HUES6 (cell line): Measurements from ENCODE around the gene ASB18.

ENCODE experiments used
- H3K27ac ChIP-seq: 2 replicates; pipeline ENCODE4 v1.7.0; 2013; ENCODE audit warnings: low read depth, mild to moderate bottlenecking, low read length, inconsistent platforms
- H3K27me3 ChIP-seq: 2 replicates; pipeline ENCODE4 v1.6.1; 2013; ENCODE audit warnings: low read length; ENCODE audit not compliant: control insufficient read depth, insufficient read depth
- H3K36me3 ChIP-seq: 2 replicates; pipeline ENCODE4 v1.6.1; 2013; ENCODE audit warnings: low read length; ENCODE audit not compliant: control insufficient read depth, insufficient read depth
- H3K4me1 ChIP-seq: 2 replicates; pipeline ENCODE4 v1.6.1; 2013; ENCODE audit warnings: low read length; ENCODE audit not compliant: control insufficient read depth, insufficient read depth
- H3K4me3 ChIP-seq: 2 replicates; pipeline ENCODE4 v1.5.1; 2013; ENCODE audit warnings: low read depth, low read length
- H3K9ac ChIP-seq: one replicate; pipeline ENCODE4 v1.6.1; 2013; ENCODE audit warnings: mild to moderate bottlenecking, low read length
- H3K9me3 ChIP-seq: 2 replicates; pipeline ENCODE4 v1.6.1; 2013; ENCODE audit warnings: low read depth, low read length; ENCODE audit not compliant: control insufficient read depth, insufficient read depth

The ASB18 gene

DNA sequence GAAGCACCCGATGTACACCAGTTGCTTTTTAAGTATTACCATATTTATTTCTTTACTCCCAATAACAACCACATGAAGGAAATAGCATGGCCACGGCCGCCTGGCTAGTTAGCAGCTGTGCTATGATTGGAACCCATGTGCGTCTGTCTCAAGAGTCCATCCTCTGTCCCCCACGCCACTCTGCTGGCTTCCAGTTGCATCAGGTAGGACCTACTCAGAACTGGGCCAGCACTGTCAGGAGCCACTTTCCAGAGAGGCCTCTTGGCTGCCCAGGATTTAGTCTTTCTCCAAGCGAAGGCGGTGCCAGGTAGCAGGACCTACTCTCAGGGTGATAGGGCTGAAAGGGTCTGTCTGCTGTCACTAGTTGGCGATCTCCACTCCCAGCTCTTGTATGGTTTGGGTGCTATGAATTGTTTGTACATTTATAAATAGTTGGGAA, 22.1 kb downstream of the ASB18 start:
- no peak overlapping the region for H3K27ac ChIP-seq
- no peaks in the 10 kb centered on the region for H3K9me3 ChIP-seq
- peaks cover 24% of the 10 kb centered on the region for H3K4me1 ChIP-seq
- no peaks in the 10 kb centered on the region for H3K36me3 ChIP-seq
- H3K27me3 ChIP-seq: peaks cover 31% of the 10 kb centered on the region
- no peak overlapping the region for H3K4me3 ChIP-seq
- H3K9ac ChIP-seq: no peak overlapping the region

- H3K27me3 ChIP-seq: peaks cover 38% of the 10 kb centered on the region
These were observed 22.8 kb downstream of the ASB18 start for GRCh38 chr2:236241181-236242056.

DNA sequence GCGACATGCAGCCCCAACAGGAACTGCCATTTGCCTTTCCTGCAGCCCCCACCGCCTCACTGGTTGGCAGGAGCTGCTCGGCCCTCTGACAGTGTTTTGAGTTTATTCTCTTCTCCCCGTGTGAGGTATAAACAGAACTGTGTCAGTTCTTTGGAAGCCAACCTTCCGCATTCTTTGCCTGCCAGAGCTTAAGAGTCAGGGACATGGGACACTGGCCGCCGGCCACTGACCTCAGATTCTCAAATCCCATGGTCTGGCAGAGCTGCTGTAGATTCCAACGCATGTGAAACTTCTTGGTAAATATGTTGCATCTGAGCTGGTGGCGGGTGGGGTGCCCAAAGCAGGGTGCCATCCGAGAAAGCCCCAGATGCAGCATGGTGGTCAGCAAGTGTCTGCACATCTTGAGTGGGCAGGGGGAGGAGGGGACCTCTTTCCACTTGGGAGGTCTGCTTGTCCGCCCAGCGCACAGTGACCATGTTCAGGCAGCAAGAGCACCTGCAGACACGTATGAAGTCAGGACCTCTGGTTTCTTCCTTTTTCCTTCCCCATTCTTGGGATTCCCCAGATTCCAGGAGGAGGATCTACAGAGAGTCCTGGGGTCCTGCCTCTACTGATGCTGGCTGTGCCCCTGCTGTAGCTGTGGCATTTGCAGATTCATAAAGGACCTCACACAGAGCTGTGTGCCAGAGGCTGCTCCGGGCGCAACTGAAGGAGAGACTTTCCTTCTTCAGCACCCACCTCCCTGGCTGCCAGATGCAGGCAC, 23.8 kb downstream of the ASB18 start:
- no peak overlapping the region for H3K27ac ChIP-seq
- peaks cover 30% of the 10 kb centered on the region for H3K4me1 ChIP-seq
- H3K27me3 ChIP-seq: peaks cover 48% of the 10 kb centered on the region
- no peak overlapping the region for H3K9ac ChIP-seq
- no peak overlapping the region for H3K4me3 ChIP-seq
- no peaks in the 10 kb centered on the region for H3K36me3 ChIP-seq
- H3K9me3 ChIP-seq: no peaks in the 10 kb centered on the region

More at GRCh38 chr2:236241181-236242056, 22.8 kb downstream of the ASB18 start:
- Histone ChIP-seq H3K27ac (no peak overlapping the region), H3K36me3 (no peaks in the 10 kb centered on the region), H3K9ac (no peak overlapping the region), H3K4me3 (no peak overlapping the region), H3K4me1 (peaks cover 28% of the 10 kb centered on the region), H3K9me3 (no peaks in the 10 kb centered on the region)

GRCh38 chr2:236239276-236240065, 24.7 kb downstream of the ASB18 start:
- 0 out of 2 replicates have a peak, but pooled peaks cover under 1% of the 10 kb centered on the region for H3K9me3 ChIP-seq
- H3K27ac ChIP-seq: no peak overlapping the region
- no peak overlapping the region for H3K4me3 ChIP-seq
- H3K4me1 ChIP-seq: peaks cover 30% of the 10 kb centered on the region
- peaks cover 56% of the 10 kb centered on the region for H3K27me3 ChIP-seq
- no peak overlapping the region for H3K9ac ChIP-seq
- no peaks in the 10 kb centered on the region for H3K36me3 ChIP-seq

- Histone ChIP-seq H3K27ac (no peak overlapping the region), H3K4me3 (no peak overlapping the region), H3K36me3 (no peaks in the 10 kb centered on the region), H3K9me3 (0 out of 2 replicates have a peak, but pooled peaks cover 5% of the 10 kb centered on the region), H3K27me3 (peaks cover 64% of the 10 kb centered on the region), H3K4me1 (peaks cover 30% of the 10 kb centered on the region), H3K9ac (no peak overlapping the region)
These were observed 25.5 kb downstream of the ASB18 start for GRCh38 chr2:236238751-236239150.

DNA sequence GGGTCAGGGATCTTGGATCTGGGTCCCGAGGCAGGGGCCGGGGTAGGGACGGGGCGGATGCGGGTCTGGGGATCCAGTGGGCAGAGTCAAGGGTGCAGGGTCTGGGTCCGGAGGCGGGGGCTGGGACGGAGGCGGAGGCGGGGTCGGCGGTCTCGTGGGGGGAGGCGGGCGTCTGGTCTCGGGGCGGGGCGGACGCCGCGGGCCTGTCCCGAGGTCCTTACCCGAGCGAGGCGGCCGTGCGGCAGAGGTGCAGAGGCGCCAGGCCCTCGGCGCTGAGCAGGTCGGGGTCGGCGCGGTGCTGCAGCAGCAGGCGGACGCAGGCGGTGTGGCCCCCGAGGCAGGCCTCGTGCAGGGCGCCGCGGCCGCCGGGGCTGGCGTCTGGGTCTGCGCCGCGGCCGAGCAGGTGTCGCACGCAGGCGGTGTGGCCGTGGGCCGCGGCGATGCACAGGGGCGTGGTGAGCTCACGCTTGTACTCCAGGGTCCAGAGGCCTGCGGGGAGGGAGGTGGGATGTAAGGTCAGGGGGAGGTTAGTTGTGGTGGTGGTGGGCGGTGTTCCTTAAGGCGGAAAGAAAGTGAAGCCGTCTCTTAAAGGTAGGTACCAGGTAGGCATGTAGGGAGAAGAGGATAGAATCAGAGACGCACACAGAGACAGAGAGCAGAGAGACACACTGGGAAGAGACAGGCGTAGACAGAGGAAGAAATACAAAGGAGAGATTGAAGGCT, 26.6 kb downstream of the ASB18 start:
- peaks cover 5% of the 10 kb centered on the region; the same call in 1 of the 2 replicates for H3K9me3 ChIP-seq
- H3K9ac ChIP-seq: no peak overlapping the region
- H3K27ac ChIP-seq: no peak overlapping the region
- peak overlapping the region; percentile 46 for H3K4me3 ChIP-seq
- H3K27me3 ChIP-seq: peaks cover 64% of the 10 kb centered on the region
- peaks cover 30% of the 10 kb centered on the region for H3K4me1 ChIP-seq
- no peaks in the 10 kb centered on the region for H3K36me3 ChIP-seq

DNA sequence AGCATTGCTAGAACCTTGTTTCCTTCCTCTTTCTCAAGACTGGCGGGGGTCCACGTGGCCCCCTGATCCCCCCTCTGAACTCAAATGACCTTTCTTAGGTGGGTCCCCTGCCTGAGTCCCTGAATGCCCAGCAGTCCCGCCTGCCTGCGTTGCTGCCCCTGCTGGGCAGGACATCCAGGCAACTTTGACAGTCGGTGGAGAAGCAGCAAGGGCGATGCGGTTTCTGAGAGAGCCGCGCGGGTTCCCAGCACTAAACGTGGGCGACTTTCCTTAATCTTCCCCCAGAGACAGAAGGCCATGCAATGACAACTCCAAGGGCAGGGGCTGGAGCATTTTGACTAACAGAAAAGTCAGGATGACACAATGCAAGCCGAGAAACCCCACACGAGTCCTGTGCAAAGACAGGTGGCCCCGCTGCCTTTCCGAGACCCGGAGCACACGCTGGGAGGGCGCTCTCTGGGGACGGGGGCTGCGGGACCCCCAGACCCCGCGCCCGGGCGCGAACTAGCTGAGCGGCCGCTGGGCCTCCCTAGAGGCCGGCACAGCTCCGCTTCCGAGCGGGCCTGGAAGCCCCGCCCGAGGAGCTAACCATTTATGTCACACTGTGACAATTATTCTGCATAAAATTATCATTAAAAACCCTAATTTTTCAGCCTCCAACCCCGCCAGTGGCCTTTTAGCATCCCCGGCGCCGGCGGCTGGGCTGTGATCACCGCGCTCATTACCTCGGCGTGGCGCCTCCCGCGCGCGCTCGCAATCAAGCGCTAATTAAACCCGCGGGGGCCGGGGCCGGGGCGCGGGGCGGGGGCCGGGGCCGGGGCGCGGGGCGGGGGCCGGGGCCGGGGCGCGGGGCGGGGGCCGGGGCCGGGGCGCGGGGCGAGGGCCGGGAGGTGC, 27.4 kb downstream of the ASB18 start:
- Histone ChIP-seq H3K9ac (no peak overlapping the region), H3K27me3 (peaks cover 64% of the 10 kb centered on the region), H3K9me3 (peaks cover 7% of the 10 kb centered on the region; the same call in 1 of the 2 replicates), H3K27ac (no peak overlapping the region), H3K4me3 (peak overlapping the region; percentile 59), H3K36me3 (no peaks in the 10 kb centered on the region), H3K4me1 (peaks cover 30% of the 10 kb centered on the region)

GRCh38 chr2:236229186-236229585, 35.0 kb downstream of the ASB18 start:
- Histone ChIP-seq H3K9me3 (peaks cover 34% of the 10 kb centered on the region), H3K27me3 (peaks cover 5% of the 10 kb centered on the region), H3K4me1 (no peaks in the 10 kb centered on the region), H3K9ac (no peak overlapping the region), H3K36me3 (no peaks in the 10 kb centered on the region), H3K27ac (no peak overlapping the region), H3K4me3 (no peak overlapping the region)

GRCh38 chr2:236223675-236224074, 40.5 kb downstream of the ASB18 start:
- Histone ChIP-seq H3K9ac (no peak overlapping the region), H3K4me1 (no peaks in the 10 kb centered on the region), H3K4me3 (no peak overlapping the region), H3K27ac (no peak overlapping the region), H3K9me3 (peaks cover 29% of the 10 kb centered on the region), H3K36me3 (no peaks in the 10 kb centered on the region), H3K27me3 (no peaks in the 10 kb centered on the region)
